ENCODE results near the gene FTCDNL1. TPM values are rescaled to one million over a fixed set of nuclear protein-coding genes. Genes with fewer than 3 reads are reported as not detected.

FTCDNL1 gene
- total and polyA plus RNA-seq, 5 donors from 2014 or later = 0.28 to 1.3 (median 0.44) TPM; not detected in 1

- H3K4me3 ChIP-seq (ENCODE audit: low read depth, low read length) = no peak overlapping the region
- H3K36me3 Mint-ChIP-seq = no peaks in the 10 kb centered on the region
- no peaks in the 10 kb centered on the region for H3K27me3 ChIP-seq (ENCODE audit: control insufficient read depth, insufficient read depth, low read length)
- H3K27ac Mint-ChIP-seq = no peak overlapping the region
- DNase-seq (no peak), ATAC-seq (ENCODE audit: low read depth in 2 of 2) (no peak)
- H3K9me3 ChIP-seq (ENCODE audit: control insufficient read depth in 2 of 2, low read length in 2 of 2) = no peaks in the 10 kb centered on the region
- no peaks in the 10 kb centered on the region for H3K36me3 ChIP-seq (ENCODE audit: control insufficient read depth, insufficient read depth, low read length)
- H3K27me3 Mint-ChIP-seq = no peaks in the 10 kb centered on the region
- H3K27ac ChIP-seq (ENCODE audit: insufficient read depth, low read length, poor library complexity, severe bottlenecking) = no peak overlapping the region
- no peak overlapping the region for H3K4me3 Mint-ChIP-seq
- no peaks in the 10 kb centered on the region for H3K4me1 ChIP-seq (ENCODE audit: control insufficient read depth, insufficient read depth, low read length, poor library complexity, severe bottlenecking)
- H3K9me3 Mint-ChIP-seq = peaks cover 0 to 2% (median 0%) of the 10 kb centered on the region in 7 donors
- peaks cover 0 to 2% (median 0%) of the 10 kb centered on the region in 4 donors for H3K4me1 Mint-ChIP-seq
Observed at GRCh38 chr2:199778655-199779054, 72.3 kb downstream of the FTCDNL1 start.

GRCh38 chr2:199777916-199778315 lies 73.1 kb downstream of the FTCDNL1 start:
- Mint-ChIP-seq H3K36me3 (no peaks in the 10 kb centered on the region), H3K4me3 (no peak overlapping the region), H3K9me3 (peaks cover 0 to 2% (median 0%) of the 10 kb centered on the region in 7 donors), H3K27me3 (no peaks in the 10 kb centered on the region), H3K4me1 (peaks cover 0 to 2% (median 0%) of the 10 kb centered on the region in 4 donors), H3K27ac (no peak overlapping the region)
- no peak for DNase-seq
- Histone ChIP-seq H3K36me3 (ENCODE audit: control insufficient read depth, insufficient read depth, low read length) (no peaks in the 10 kb centered on the region), H3K4me1 (ENCODE audit: control insufficient read depth, insufficient read depth, low read length, poor library complexity, severe bottlenecking) (no peaks in the 10 kb centered on the region), H3K4me3 (ENCODE audit: low read depth, low read length) (no peak overlapping the region), H3K9me3 (ENCODE audit: control insufficient read depth in 2 of 2, low read length in 2 of 2) (no peaks in the 10 kb centered on the region), H3K27me3 (ENCODE audit: control insufficient read depth, insufficient read depth, low read length) (no peaks in the 10 kb centered on the region), H3K27ac (ENCODE audit: insufficient read depth, low read length, poor library complexity, severe bottlenecking) (no peak overlapping the region)
- no peak for ATAC-seq (ENCODE audit: low read depth in 2 of 2)

GRCh38 chr2:199777315-199777714 lies 73.7 kb downstream of the FTCDNL1 start:
- DNase-seq (no peak), ATAC-seq (ENCODE audit: low read depth in 2 of 2) (no peak)
- H3K9me3 Mint-ChIP-seq = peaks cover 0 to 1% (median 0%) of the 10 kb centered on the region in 7 donors

GRCh38 chr2:199775267-199775666 lies 75.7 kb downstream of the FTCDNL1 start:
- Histone ChIP-seq H3K27me3 (ENCODE audit: control insufficient read depth, insufficient read depth, low read length) (no peaks in the 10 kb centered on the region), H3K9me3 (ENCODE audit: control insufficient read depth in 2 of 2, low read length in 2 of 2) (no peaks in the 10 kb centered on the region), H3K27ac (ENCODE audit: insufficient read depth, low read length, poor library complexity, severe bottlenecking) (no peak overlapping the region), H3K4me1 (ENCODE audit: control insufficient read depth, insufficient read depth, low read length, poor library complexity, severe bottlenecking) (no peaks in the 10 kb centered on the region), H3K36me3 (ENCODE audit: control insufficient read depth, insufficient read depth, low read length) (no peaks in the 10 kb centered on the region), H3K4me3 (ENCODE audit: low read depth, low read length) (no peak overlapping the region)
- ATAC-seq (ENCODE audit: low read depth in 2 of 2) = no peak
- no peaks in the 10 kb centered on the region for H3K27me3 Mint-ChIP-seq
- no peak overlapping the region for H3K27ac Mint-ChIP-seq
- H3K4me1 Mint-ChIP-seq = peaks cover 0 to 2% (median 0%) of the 10 kb centered on the region in 4 donors
- H3K4me3 Mint-ChIP-seq = no peak overlapping the region
- peaks cover 0 to 1% (median 0%) of the 10 kb centered on the region in 7 donors for H3K9me3 Mint-ChIP-seq
- H3K36me3 Mint-ChIP-seq = no peaks in the 10 kb centered on the region
- DNase-seq = no peak

More at GRCh38 chr2:199777315-199777714, 73.7 kb downstream of the FTCDNL1 start:
- Mint-ChIP-seq H3K27me3 (no peaks in the 10 kb centered on the region), H3K27ac (no peak overlapping the region), H3K36me3 (no peaks in the 10 kb centered on the region), H3K4me3 (no peak overlapping the region), H3K4me1 (peaks cover 0 to 2% (median 0%) of the 10 kb centered on the region in 4 donors)
- no peaks in the 10 kb centered on the region for H3K4me1 ChIP-seq (ENCODE audit: control insufficient read depth, insufficient read depth, low read length, poor library complexity, severe bottlenecking)
- no peaks in the 10 kb centered on the region for H3K36me3 ChIP-seq (ENCODE audit: control insufficient read depth, insufficient read depth, low read length)
- H3K9me3 ChIP-seq (ENCODE audit: control insufficient read depth in 2 of 2, low read length in 2 of 2) = no peaks in the 10 kb centered on the region
- no peaks in the 10 kb centered on the region for H3K27me3 ChIP-seq (ENCODE audit: control insufficient read depth, insufficient read depth, low read length)
- no peak overlapping the region for H3K4me3 ChIP-seq (ENCODE audit: low read depth, low read length)
- no peak overlapping the region for H3K27ac ChIP-seq (ENCODE audit: insufficient read depth, low read length, poor library complexity, severe bottlenecking)

- Mint-ChIP-seq H3K9me3 (no peaks in the 10 kb centered on the region), H3K4me3 (no peak overlapping the region), H3K27me3 (no peaks in the 10 kb centered on the region), H3K27ac (no peak overlapping the region), H3K36me3 (no peaks in the 10 kb centered on the region), H3K4me1 (no peaks in the 10 kb centered on the region)
- no peak for DNase-seq
- Histone ChIP-seq H3K27ac (ENCODE audit: insufficient read depth, low read length, poor library complexity, severe bottlenecking) (no peak overlapping the region), H3K4me1 (ENCODE audit: control insufficient read depth, insufficient read depth, low read length, poor library complexity, severe bottlenecking) (no peaks in the 10 kb centered on the region), H3K27me3 (ENCODE audit: control insufficient read depth, insufficient read depth, low read length) (no peaks in the 10 kb centered on the region), H3K9me3 (ENCODE audit: control insufficient read depth in 2 of 2, low read length in 2 of 2) (no peaks in the 10 kb centered on the region), H3K36me3 (ENCODE audit: control insufficient read depth, insufficient read depth, low read length) (no peaks in the 10 kb centered on the region), H3K4me3 (ENCODE audit: low read depth, low read length) (no peak overlapping the region)
- no peak for ATAC-seq (ENCODE audit: low read depth in 2 of 2)
Observed at GRCh38 chr2:199772035-199772976, 78.7 kb downstream of the FTCDNL1 start.

GRCh38 chr2:199770716-199771115 lies 80.3 kb downstream of the FTCDNL1 start:
- H3K4me1 ChIP-seq (ENCODE audit: control insufficient read depth, insufficient read depth, low read length, poor library complexity, severe bottlenecking) = no peaks in the 10 kb centered on the region
- no peak overlapping the region for H3K27ac ChIP-seq (ENCODE audit: insufficient read depth, low read length, poor library complexity, severe bottlenecking)
- no peaks in the 10 kb centered on the region for H3K36me3 Mint-ChIP-seq
- H3K4me1 Mint-ChIP-seq = no peaks in the 10 kb centered on the region
- H3K9me3 ChIP-seq (ENCODE audit: control insufficient read depth in 2 of 2, low read length in 2 of 2) = no peaks in the 10 kb centered on the region
- no peak overlapping the region for H3K4me3 ChIP-seq (ENCODE audit: low read depth, low read length)
- H3K4me3 Mint-ChIP-seq = no peak overlapping the region
- ATAC-seq (ENCODE audit: low read depth in 2 of 2) (no peak), DNase-seq (no peak)
- no peaks in the 10 kb centered on the region for H3K27me3 ChIP-seq (ENCODE audit: control insufficient read depth, insufficient read depth, low read length)
- no peaks in the 10 kb centered on the region for H3K36me3 ChIP-seq (ENCODE audit: control insufficient read depth, insufficient read depth, low read length)
- H3K27me3 Mint-ChIP-seq = no peaks in the 10 kb centered on the region
- no peak overlapping the region for H3K27ac Mint-ChIP-seq
- no peaks in the 10 kb centered on the region for H3K9me3 Mint-ChIP-seq

GRCh38 chr2:199765646-199766045 lies 85.3 kb downstream of the FTCDNL1 start:
- no peaks in the 10 kb centered on the region for H3K4me1 Mint-ChIP-seq
- no peaks in the 10 kb centered on the region for H3K9me3 Mint-ChIP-seq
- H3K4me1 ChIP-seq (ENCODE audit: control insufficient read depth, insufficient read depth, low read length, poor library complexity, severe bottlenecking) = no peaks in the 10 kb centered on the region
- no peak for DNase-seq
- no peaks in the 10 kb centered on the region for H3K9me3 ChIP-seq (ENCODE audit: control insufficient read depth in 2 of 2, low read length in 2 of 2)
- no peaks in the 10 kb centered on the region for H3K36me3 Mint-ChIP-seq
- no peak overlapping the region for H3K27ac ChIP-seq (ENCODE audit: insufficient read depth, low read length, poor library complexity, severe bottlenecking)
- no peak overlapping the region for H3K4me3 ChIP-seq (ENCODE audit: low read depth, low read length)
- no peaks in the 10 kb centered on the region for H3K27me3 Mint-ChIP-seq
- H3K4me3 Mint-ChIP-seq = no peak overlapping the region
- H3K27ac Mint-ChIP-seq = no peak overlapping the region
- no peaks in the 10 kb centered on the region for H3K36me3 ChIP-seq (ENCODE audit: control insufficient read depth, insufficient read depth, low read length)
- H3K27me3 ChIP-seq (ENCODE audit: control insufficient read depth, insufficient read depth, low read length) = no peaks in the 10 kb centered on the region
- no peak for ATAC-seq (ENCODE audit: low read depth in 2 of 2)
